Measurements from ENCODE around the gene IDH3B.

The IDH3B gene

DNA sequence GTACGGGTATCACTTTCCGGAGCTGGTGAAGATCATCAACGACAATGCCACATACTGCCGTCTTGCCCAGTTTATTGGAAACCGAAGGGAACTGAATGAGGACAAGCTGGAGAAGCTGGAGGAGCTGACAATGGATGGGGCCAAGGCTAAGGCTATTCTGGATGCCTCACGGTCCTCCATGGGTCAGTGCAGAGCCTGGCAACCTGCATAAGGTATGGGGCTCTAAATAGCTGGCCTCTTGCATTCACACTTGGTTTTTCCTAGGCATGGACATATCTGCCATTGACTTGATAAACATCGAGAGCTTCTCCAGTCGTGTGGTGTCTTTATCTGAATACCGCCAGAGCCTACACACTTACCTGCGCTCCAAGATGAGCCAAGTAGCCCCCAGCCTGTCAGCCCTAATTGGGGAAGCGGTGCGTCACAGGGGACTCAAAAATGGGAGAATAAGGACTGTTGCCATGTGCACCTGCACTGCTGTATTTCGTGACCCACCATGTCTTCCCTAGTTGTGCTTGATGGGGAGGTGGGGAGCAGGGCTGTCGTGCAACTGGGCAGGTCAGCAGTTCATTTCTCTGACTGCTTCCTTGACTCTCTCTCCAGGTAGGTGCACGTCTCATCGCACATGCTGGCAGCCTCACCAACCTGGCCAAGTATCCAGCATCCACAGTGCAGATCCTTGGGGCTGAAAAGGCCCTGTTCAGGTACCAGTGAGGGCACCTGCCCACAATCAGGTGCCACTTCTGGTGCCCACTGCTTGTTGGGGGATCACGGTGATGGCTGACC, 8.5 kb downstream of the IDH3B start:
- no peak for DNase-seq

DNA sequence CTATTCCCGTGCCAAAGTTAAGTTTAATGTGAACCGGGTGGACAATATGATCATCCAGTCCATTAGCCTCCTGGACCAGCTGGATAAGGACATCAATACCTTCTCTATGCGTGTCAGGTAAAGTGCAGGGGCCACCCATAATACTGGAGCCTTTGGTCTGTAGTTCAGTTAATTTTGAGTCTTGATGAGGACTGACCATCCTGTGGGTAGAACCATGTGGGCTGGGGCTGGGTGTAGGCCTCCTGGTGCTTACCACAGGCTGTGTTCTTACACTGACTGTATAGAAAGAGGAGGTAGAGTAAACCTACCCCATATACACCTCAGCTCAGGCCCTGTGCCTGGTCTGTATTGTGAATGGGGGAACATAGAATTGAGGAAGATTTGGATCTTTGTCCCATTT, 9.2 kb downstream of the IDH3B start:
- DNase-seq: no peak

GRCh38 chr20:2654384-2654822, 9.6 kb downstream of the IDH3B start:
- DNase-seq: no peak

DNA sequence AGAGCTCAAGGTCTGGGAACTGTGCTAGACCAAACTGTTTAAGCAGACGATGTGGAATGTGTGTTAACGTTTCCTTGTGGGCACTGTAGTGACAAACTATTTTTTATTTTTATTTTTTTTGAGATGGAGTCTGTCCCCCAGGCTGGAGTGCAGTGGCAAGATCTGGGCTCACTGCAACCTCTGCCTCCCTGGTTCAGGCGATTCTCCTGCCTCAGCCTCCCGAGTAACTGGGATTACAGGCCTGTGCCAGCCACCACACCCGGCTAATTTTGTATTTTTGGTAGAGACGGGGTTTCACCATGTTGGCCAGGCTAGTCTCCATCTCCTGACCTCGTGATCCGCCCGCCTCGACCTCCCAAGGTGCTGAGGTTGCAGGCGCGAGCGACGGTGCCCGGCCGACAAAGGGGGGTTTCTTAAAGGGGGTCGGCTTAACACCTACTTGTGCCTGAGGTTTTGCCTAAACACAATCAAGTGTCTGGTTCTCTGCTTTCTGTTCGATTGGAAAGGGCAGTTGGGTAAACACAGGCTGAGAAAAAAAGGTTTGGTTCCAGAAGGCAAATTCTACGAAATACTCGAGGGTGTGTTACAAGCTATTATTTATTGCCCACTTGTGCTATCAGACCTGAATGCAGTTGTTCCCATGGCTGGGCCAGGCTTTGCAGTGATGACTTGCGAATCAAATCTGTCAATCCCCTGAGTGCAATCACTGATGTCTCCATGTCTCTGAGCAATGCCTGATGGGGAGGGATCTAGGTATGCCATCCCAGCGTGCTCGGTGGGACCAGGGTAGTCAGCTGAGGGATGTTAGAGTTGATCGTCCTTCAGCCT, 10.2 kb downstream of the IDH3B start:
- DNase-seq: no peak

DNA sequence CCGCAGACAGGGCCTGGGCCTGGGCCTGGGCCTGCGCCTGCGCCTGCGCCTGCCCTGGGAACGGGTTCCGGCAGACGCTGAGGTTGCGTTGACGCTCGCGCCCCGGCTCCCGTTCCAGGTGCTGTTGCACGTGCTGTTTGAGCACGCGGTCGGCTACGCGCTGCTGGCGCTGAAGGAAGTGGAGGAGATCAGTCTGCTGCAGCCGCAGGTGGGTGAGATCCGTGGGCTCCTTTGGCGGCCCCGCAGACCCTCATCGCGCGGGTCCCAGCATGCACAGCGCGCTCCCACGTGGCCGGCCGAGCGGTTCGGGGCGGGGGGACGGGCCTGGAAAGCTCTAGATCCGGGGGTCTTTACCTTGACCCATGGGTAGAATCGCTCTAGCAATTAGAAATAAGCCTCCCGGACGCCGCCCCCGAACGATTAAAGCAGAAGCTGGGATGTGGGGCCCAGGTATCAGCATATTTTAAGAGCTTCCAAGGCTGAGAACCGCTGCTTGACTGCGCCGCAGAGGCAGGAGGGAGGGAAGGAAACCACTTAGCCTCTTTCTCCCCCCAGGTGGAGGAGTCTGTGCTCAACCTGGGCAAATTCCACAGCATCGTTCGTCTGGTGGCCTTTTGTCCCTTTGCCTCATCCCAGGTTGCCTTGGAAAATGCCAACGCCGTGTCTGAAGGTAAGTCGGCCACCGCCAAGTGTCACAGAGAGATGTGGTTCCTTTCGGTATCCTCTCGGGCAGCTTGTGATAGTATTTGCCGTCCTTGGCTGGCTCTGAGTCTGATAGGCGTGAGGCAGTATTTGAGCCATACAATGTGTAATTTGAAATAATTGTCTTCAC, 11.1 kb downstream of the IDH3B start:
- DNase-seq: peak; percentile 38

- DNase-seq: peak; percentile 95
These were observed 12.0 kb downstream of the IDH3B start, which contains the start of gene NOP56 for GRCh38 chr20:2651772-2652723. Gene NOP56, plus strand, starts transcription at chr20:2652632. Its CDS starts 29 bp downstream, at chr20:2652661.

GRCh38 chr20:2643708-2644107, 20.3 kb downstream of the IDH3B start:
- DNase-seq: no peak

- DNase-seq: no peak
These were observed 23.1 kb downstream of the IDH3B start for GRCh38 chr20:2640899-2641298.

- DNase-seq: no peak
These were observed 23.8 kb downstream of the IDH3B start for GRCh38 chr20:2640260-2640659.

- no peak for DNase-seq
These were observed 26.8 kb downstream of the IDH3B start for GRCh38 chr20:2637246-2637645.

DNA sequence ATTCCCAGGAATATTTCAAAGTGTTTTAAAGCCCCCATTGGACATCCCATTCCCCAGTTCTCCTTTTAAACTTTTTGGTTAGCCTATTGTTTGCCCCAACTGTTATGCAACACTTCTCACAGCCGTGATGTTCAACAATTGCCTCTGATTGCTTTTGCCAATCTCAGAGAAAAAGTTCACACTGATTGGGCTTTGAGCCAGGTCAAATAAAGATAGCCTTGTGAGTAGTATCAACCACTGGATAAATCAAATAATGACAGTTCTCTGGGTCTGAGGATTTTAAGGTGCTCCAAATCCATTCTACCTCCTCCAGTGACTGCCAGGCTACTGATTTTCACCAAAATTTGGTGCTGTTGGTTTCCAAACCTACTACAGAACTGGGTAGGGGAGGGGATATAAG, 30.6 kb downstream of the IDH3B start:
- DNase-seq: no peak

DNA sequence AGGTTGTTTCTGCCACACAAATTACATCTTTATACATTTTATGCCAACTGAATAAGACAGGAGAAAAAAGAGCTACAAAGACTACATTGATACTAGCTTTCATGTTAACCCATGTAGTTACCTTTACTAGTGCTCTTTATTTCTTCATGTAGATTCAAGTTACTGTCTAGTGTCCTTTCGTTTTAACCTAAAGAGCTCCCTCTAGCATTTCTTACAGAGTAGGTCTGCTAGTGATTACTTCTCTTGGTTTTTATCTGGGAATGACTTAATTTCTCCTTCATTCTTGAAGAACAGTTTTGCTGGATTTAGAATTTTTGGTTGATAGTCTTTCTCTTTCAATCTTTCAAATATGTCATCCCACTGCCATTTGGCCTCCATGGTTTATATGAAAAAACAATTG, 32.8 kb downstream of the IDH3B start:
- no peak for DNase-seq

DNA sequence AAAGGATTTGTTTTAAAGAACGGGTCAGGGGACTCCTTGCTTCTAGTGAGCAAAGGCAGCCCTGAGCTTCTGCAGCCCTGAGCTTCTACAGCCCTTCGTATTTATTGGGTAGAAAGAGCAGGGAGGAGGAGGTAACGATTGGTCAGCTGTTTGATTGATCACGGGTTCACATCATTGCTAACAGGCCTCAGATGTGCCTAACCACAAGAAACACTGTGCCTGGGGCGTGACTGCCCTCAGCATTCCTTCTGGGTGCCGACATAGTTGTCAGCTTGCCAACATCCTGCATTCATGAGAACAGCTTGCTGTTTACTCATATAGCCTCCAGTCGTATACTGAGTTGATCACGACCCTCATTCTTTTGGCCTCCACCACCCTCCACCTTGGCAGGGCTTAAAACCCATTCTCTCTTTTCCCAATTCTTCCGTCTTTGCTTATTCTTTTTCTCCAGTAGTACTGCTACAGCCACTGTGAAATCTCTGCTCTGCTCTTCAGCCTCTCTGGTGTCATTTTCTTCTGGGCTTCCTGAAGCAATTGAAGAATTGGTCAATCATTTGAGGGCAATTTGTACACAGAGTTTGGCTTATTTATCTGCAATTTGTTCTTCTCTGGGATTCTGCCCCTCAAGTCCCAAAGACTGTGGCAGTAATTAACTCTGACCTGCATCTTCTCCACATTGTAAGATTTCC, 37.0 kb downstream of the IDH3B start:
- DNase-seq: no peak

DNA sequence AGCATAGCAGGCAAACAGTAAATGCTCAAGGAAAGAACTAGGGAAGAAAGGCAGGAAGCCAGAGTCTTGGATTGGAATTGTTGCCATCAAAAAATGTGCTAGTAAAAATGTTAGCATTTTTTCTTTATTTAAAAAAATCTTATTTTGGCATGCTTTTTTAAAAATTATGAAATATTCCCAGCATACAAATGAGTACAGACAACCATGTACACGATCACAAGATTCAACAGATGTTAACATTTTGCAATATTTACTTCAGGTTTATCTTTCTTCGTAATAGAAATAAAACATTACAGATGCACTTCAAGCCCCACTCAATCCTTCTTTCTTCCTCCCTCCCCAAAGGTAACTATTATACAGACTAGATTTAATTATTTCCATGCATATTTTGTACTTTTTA, 39.0 kb downstream of the IDH3B start:
- DNase-seq: no peak

DNA sequence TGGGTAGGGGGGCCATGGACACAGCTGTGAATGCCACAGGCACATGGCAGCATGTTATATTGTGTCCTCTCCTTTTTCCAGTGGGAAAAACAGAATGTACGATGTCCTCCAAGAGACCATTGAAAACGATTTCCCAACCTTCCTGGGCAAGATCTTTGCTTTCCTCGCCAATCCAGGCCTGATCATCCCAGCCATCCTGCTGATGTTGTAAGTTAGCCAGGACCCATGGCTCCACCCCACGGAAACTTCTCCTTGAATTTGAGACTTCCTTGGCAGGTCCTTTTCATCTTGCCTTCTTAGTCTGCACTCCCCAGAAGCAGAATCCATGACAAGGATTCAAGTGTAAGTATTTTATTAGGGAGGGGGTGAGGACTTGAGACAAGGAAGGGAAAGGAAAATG, 39.8 kb downstream of the IDH3B start:
- DNase-seq: no peak

DNA sequence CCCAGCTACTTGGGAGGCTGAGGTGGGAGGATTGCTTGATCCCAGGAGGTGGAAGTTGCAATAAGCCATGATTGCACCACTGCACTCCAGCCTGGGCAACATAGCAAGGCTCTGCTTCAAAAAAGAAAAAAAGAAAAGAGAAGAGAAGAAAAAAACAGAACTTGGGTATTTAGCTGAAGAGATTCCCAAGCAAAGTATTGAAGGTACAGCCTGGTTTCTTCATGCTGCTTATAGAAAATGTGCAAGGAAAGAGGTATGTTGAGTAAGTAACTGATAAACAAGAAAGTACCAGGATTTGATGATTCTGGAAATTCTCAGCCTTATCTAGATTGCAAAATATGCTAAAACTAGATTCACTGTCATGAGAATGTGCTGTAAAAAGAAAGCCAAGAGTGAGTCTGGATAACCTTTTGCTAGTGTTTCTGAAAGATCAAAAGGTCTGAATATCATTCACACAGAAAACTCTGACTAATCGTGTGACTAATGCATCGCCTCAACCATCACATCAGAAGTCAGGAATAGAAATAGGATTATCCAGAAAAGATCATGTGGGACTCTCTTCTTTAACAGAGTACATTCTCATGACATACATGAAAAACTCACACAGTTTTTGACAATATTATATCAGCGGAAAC, 43.9 kb downstream of the IDH3B start:
- peak; percentile 59 for DNase-seq

GRCh38 chr20:2619337-2619736, 44.7 kb downstream of the IDH3B start:
- DNase-seq: no peak

- no peak for DNase-seq
These were observed 45.2 kb downstream of the IDH3B start for GRCh38 chr20:2618815-2619214.

GRCh38 chr20:2617099-2617714, 46.8 kb downstream of the IDH3B start:
- no peak for DNase-seq

DNA sequence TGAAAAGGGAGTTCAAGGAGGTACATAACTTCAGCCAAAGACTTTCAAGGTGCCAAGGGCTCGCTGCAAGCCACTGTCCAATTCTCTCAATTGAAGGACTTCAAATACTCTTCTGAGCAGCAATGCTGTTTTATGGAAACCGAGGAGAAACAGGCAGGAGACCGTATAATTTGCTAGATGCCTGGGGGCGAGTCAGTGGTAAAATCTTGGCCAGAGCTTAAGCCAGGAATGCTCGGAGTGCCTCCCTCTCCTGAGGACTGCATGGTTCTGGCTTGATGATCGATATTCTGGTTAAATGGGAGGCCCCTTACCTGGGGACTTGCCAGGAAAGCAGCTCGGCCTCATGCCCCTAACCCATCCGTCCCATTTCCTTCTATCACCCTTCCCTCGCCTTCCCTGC, 47.4 kb downstream of the IDH3B start:
- no peak for DNase-seq

Data from suppressor macrophage treated with lipopolysaccharide for 4 hours (primary cell).